Karpas-422 (cell line): Measurements from ENCODE around the gene CAPNS2. TPM values are rescaled to one million over a fixed set of nuclear protein-coding genes. Genes with fewer than 3 reads are reported as not detected.

Experiments
- DNase-seq: peaks from one replicate; pipeline ENCODE4 v3.0.0-alpha.2; 2015
- H2AFZ ChIP-seq: fragments of 200-600 bp; sonication (generic); 2 replicates; pipeline ENCODE4 v1.6.1; 2014; ENCODE audit warnings: antibody characterized with exemption, low read length, mixed read lengths
- H3K27ac ChIP-seq: fragments of 200-600 bp; sonication (generic); 2 replicates; pipeline ENCODE4 v1.5.1; 2014; ENCODE audit warnings: mild to moderate bottlenecking, low read length, moderate library complexity
- H3K27me3 ChIP-seq: fragments of 200-600 bp; sonication (generic); 2 replicates; pipeline ENCODE4 v1.6.1; 2014; ENCODE audit warnings: low read length, mixed read lengths
- H3K36me3 ChIP-seq: fragments of 200-600 bp; sonication (generic); 2 replicates; pipeline ENCODE4 v1.6.1; 2014; ENCODE audit warnings: low read length, mixed read lengths; ENCODE audit not compliant: insufficient read depth
- H3K4me1 ChIP-seq: fragments of 200-600 bp; sonication (generic); 2 replicates; pipeline ENCODE4 v1.6.1; 2014; ENCODE audit warnings: mild to moderate bottlenecking, low read length, mixed read lengths
- H3K4me2 ChIP-seq: fragments of 200-600 bp; sonication (generic); 2 replicates; pipeline ENCODE4 v1.6.1; 2014; ENCODE audit warnings: low read length, low read depth, mild to moderate bottlenecking; ENCODE audit not compliant: poor library complexity, severe bottlenecking
- H3K4me3 ChIP-seq: fragments of 200-600 bp; sonication (generic); 2 replicates; pipeline ENCODE4 v1.5.1; 2014; ENCODE audit warnings: mild to moderate bottlenecking, antibody characterized with exemption, low read length, mixed read lengths
- H3K79me2 ChIP-seq: fragments of 200-600 bp; sonication (generic); 2 replicates; pipeline ENCODE4 v1.6.1; 2014; ENCODE audit warnings: mild to moderate bottlenecking, low read length, mixed read lengths
- H3K9ac ChIP-seq: fragments of 200-600 bp; sonication (generic); 2 replicates; pipeline ENCODE4 v1.6.0; 2014; ENCODE audit warnings: low read length
- H3K9me2 ChIP-seq: fragments of 200-600 bp; sonication (generic), shearing (Covaris generic); replicated peaks from 2 replicates; pipeline ENCODE4 v1.6.0; 2014; ENCODE audit warnings: mild to moderate bottlenecking, low read length, moderate library complexity; ENCODE audit not compliant: insufficient read depth
- H3K9me3 ChIP-seq: fragments of 300-700, 200-600 bp; sonication (generic); 2 replicates; pipeline ENCODE4 v1.6.1; 2014; ENCODE audit warnings: low read length, mixed read lengths
- H4K20me1 ChIP-seq: fragments of 200-600 bp; sonication (generic); 2 replicates; pipeline ENCODE4 v1.6.1; 2014; ENCODE audit warnings: mild to moderate bottlenecking, antibody characterized with exemption, low read length, low read depth; ENCODE audit not compliant: insufficient read depth
- total RNA-seq: library from RNA; depleted of rRNA; stranded (reverse); fragments of >200 nt; shearing (Covaris generic); gene quantifications from 2 replicates; pipeline ENCODE4 v1.2.3, GENCODE V29; 2014; ENCODE audit warnings: low replicate concordance

Gene CAPNS2
- total RNA-seq, 1 experiment from 2014 or later = not detected

GRCh38 chr16:55570159-55570558 is 3.7 kb downstream of the CAPNS2 start:
- no peak overlapping the region for H3K9ac ChIP-seq
- no peak overlapping the region for H3K4me3 ChIP-seq
- H3K36me3 ChIP-seq = no peaks in the 10 kb centered on the region
- peaks cover 6% of the 10 kb centered on the region; the same call in 1 of the 2 replicates for H3K4me1 ChIP-seq
- H3K9me2 ChIP-seq = no peaks in the 10 kb centered on the region
- H3K4me2 ChIP-seq = no peak overlapping the region
- no peak overlapping the region for H2AFZ ChIP-seq
- no peaks in the 10 kb centered on the region for H3K79me2 ChIP-seq
- no peaks in the 10 kb centered on the region for H3K27me3 ChIP-seq
- H3K9me3 ChIP-seq = no peaks in the 10 kb centered on the region
- H3K27ac ChIP-seq = no peak overlapping the region
- H4K20me1 ChIP-seq = no peaks in the 10 kb centered on the region
- DNase-seq = no peak

GRCh38 chr16:55571191-55571897 is 4.9 kb downstream of the CAPNS2 start:
- Histone ChIP-seq H3K79me2 (no peaks in the 10 kb centered on the region), H3K27ac (no peak overlapping the region), H3K4me2 (no peak overlapping the region), H2AFZ (no peak overlapping the region), H4K20me1 (no peaks in the 10 kb centered on the region), H3K4me1 (peaks cover 6% of the 10 kb centered on the region; the same call in 1 of the 2 replicates), H3K9me3 (no peaks in the 10 kb centered on the region), H3K4me3 (no peak overlapping the region), H3K9me2 (no peaks in the 10 kb centered on the region), H3K27me3 (no peaks in the 10 kb centered on the region), H3K36me3 (no peaks in the 10 kb centered on the region), H3K9ac (no peak overlapping the region)
- DNase-seq = no peak

GRCh38 chr16:55572439-55572838 is 6.0 kb downstream of the CAPNS2 start:
- Histone ChIP-seq H3K36me3 (no peaks in the 10 kb centered on the region), H3K27ac (no peak overlapping the region), H3K27me3 (no peaks in the 10 kb centered on the region), H2AFZ (no peak overlapping the region), H4K20me1 (no peaks in the 10 kb centered on the region), H3K4me2 (no peak overlapping the region), H3K79me2 (no peaks in the 10 kb centered on the region), H3K9ac (no peak overlapping the region), H3K4me1 (peaks cover 6% of the 10 kb centered on the region; the same call in 1 of the 2 replicates), H3K4me3 (no peak overlapping the region), H3K9me3 (no peaks in the 10 kb centered on the region), H3K9me2 (no peaks in the 10 kb centered on the region)
- no peak for DNase-seq

GRCh38 chr16:55574811-55575210 is 8.3 kb downstream of the CAPNS2 start:
- peaks cover 3% of the 10 kb centered on the region; the same call in 1 of the 2 replicates for H3K4me1 ChIP-seq
- H3K9ac ChIP-seq = no peak overlapping the region

GRCh38 chr16:55575496-55575895 is 9.0 kb downstream of the CAPNS2 start:
- Histone ChIP-seq H4K20me1 (no peaks in the 10 kb centered on the region), H3K9ac (no peak overlapping the region), H3K9me2 (no peaks in the 10 kb centered on the region), H3K79me2 (no peaks in the 10 kb centered on the region), H3K4me3 (no peak overlapping the region), H3K27me3 (no peaks in the 10 kb centered on the region), H3K27ac (no peak overlapping the region), H3K36me3 (no peaks in the 10 kb centered on the region), H3K9me3 (no peaks in the 10 kb centered on the region), H3K4me2 (no peak overlapping the region), H3K4me1 (peaks cover 3% of the 10 kb centered on the region; the same call in 1 of the 2 replicates), H2AFZ (no peak overlapping the region)
- DNase-seq = no peak

More at GRCh38 chr16:55574811-55575210, 8.3 kb downstream of the CAPNS2 start:
- Histone ChIP-seq H3K4me3 (no peak overlapping the region), H2AFZ (no peak overlapping the region), H3K9me2 (no peaks in the 10 kb centered on the region), H3K4me2 (no peak overlapping the region), H3K27ac (no peak overlapping the region), H3K79me2 (no peaks in the 10 kb centered on the region), H3K27me3 (no peaks in the 10 kb centered on the region), H3K9me3 (no peaks in the 10 kb centered on the region), H4K20me1 (no peaks in the 10 kb centered on the region), H3K36me3 (no peaks in the 10 kb centered on the region)
- no peak for DNase-seq

- H3K4me2 ChIP-seq = no peak overlapping the region
- no peaks in the 10 kb centered on the region for H3K9me2 ChIP-seq
- no peak overlapping the region for H3K27ac ChIP-seq
- no peaks in the 10 kb centered on the region for H4K20me1 ChIP-seq
- no peaks in the 10 kb centered on the region for H3K79me2 ChIP-seq
- H3K4me1 ChIP-seq = peaks cover 3% of the 10 kb centered on the region; the same call in 1 of the 2 replicates
- H3K36me3 ChIP-seq = no peaks in the 10 kb centered on the region
- no peak overlapping the region for H3K9ac ChIP-seq
- no peaks in the 10 kb centered on the region for H3K27me3 ChIP-seq
- DNase-seq = no peak
- H2AFZ ChIP-seq = no peak overlapping the region
- H3K9me3 ChIP-seq = no peaks in the 10 kb centered on the region
- no peak overlapping the region for H3K4me3 ChIP-seq
Measured at GRCh38 chr16:55576384-55576783, 9.9 kb downstream of the CAPNS2 start.

GRCh38 chr16:55577887-55578286 is 11.4 kb downstream of the CAPNS2 start:
- Histone ChIP-seq H3K4me1 (peaks cover 3% of the 10 kb centered on the region; the same call in 1 of the 2 replicates), H3K27me3 (no peaks in the 10 kb centered on the region), H4K20me1 (no peaks in the 10 kb centered on the region), H2AFZ (no peak overlapping the region), H3K4me2 (no peak overlapping the region), H3K9ac (no peak overlapping the region), H3K9me3 (no peaks in the 10 kb centered on the region), H3K79me2 (no peaks in the 10 kb centered on the region), H3K27ac (no peak overlapping the region), H3K36me3 (no peaks in the 10 kb centered on the region), H3K4me3 (no peak overlapping the region), H3K9me2 (no peaks in the 10 kb centered on the region)
- DNase-seq = peak; percentile 37

GRCh38 chr16:55585631-55586030 is 19.1 kb downstream of the CAPNS2 start:
- Histone ChIP-seq H3K4me2 (no peak overlapping the region), H3K9me2 (no peaks in the 10 kb centered on the region), H2AFZ (no peak overlapping the region), H3K27me3 (no peaks in the 10 kb centered on the region), H3K4me3 (no peak overlapping the region), H3K9me3 (no peaks in the 10 kb centered on the region), H3K79me2 (no peaks in the 10 kb centered on the region), H3K9ac (no peak overlapping the region), H3K4me1 (no peaks in the 10 kb centered on the region), H4K20me1 (no peaks in the 10 kb centered on the region), H3K36me3 (no peaks in the 10 kb centered on the region), H3K27ac (no peak overlapping the region)
- DNase-seq = no peak
